ENCODE measurements around the gene BACH2.

- TF ChIP-seq YBX1 (IDR thresholded peaks at IDR 0.05) (no peak), CTCF (IDR thresholded peaks at IDR 0.05 in 2 of 3, conservative IDR thresholded peaks at IDR 0.05 in 1 of 3; ENCODE audit: control insufficient read depth in 2 of 3, extremely low read depth in 1 of 3, insufficient read depth in 1 of 3, low read depth in 3 of 3, low read length in 3 of 3) (no peak), ZSCAN29 (IDR thresholded peaks at IDR 0.05) (no peak), JUND (IDR thresholded peaks at IDR 0.05; ENCODE audit: low read depth, low read length) (no peak), SMC3 (IDR thresholded peaks at IDR 0.05; ENCODE audit: borderline replicate concordance, low read length) (no peak), MTA3 (IDR thresholded peaks at IDR 0.05; ENCODE audit: borderline replicate concordance, low read length) (no peak), RAD21 (IDR thresholded peaks at IDR 0.05; ENCODE audit: insufficient read depth, low read depth, low read length) (no peak), NFIC (IDR thresholded peaks at IDR 0.05; ENCODE audit: low read depth, low read length) (no peak), HDGF (IDR thresholded peaks at IDR 0.05) (no peak), SRF (IDR thresholded peaks at IDR 0.05; ENCODE audit: low read depth in 2 of 2, low read length in 2 of 2) (no peak), MXI1 (IDR thresholded peaks at IDR 0.05; ENCODE audit: low read depth, low read length) (no peak), CHD2 (IDR thresholded peaks at IDR 0.05; ENCODE audit: borderline replicate concordance, low read depth, low read length) (no peak)
Measured at GRCh38 chr6:90218959-90219208, 77.8 kb downstream of the BACH2 start.
